Mesothelial cell of epicardium (in vitro differentiated cells): Measurements from ENCODE around the gene STRADA. TPM values are rescaled to one million over a fixed set of nuclear protein-coding genes. Genes with fewer than 3 reads are reported as not detected.
A peak's percentile ranks its signal among the peaks of the same experiment; 100 is the strongest.

Experiments used
- DNase-seq, 2 experiments: peaks; one replicate each; pipeline ENCODE4 v3.0.0; 2021; ENCODE audit warnings: low spot score in 2 of 2; ENCODE audit not compliant: unreplicated experiment in 2 of 2
- H3K27ac Mint-ChIP-seq: 2 replicates; pipeline ENCODE4 v1.8.0; 2021; ENCODE audit warnings: mixed read lengths
- H3K27me3 Mint-ChIP-seq: 2 replicates; pipeline ENCODE4 v1.8.0; 2021; ENCODE audit warnings: low read depth, mixed read lengths
- H3K36me3 Mint-ChIP-seq: 2 replicates; pipeline ENCODE4 v1.8.0; 2021; ENCODE audit warnings: mixed read lengths
- H3K4me1 Mint-ChIP-seq: 2 replicates; pipeline ENCODE4 v1.8.0; 2021; ENCODE audit warnings: mixed read lengths
- H3K4me3 Mint-ChIP-seq: 2 replicates; pipeline ENCODE4 v1.8.0; 2021; ENCODE audit warnings: mild to moderate bottlenecking, moderate library complexity, mixed read lengths
- H3K9me3 Mint-ChIP-seq: 2 replicates; pipeline ENCODE4 v1.8.0; 2021; ENCODE audit warnings: mixed read lengths
- total RNA-seq: library from RNA; stranded (reverse); gene quantifications from 3 replicates; pipeline ENCODE4 v1.2.1, GENCODE V29; 2021
- TF ChIP-seq, protein P1 (sequence below): fragments of 200-600 bp; sonication (generic); IDR thresholded peaks from one replicate; pipeline ENCODE4 v1.5.0; 2021; ENCODE audit warnings: antibody characterized with exemption; ENCODE audit not compliant: unreplicated experiment

The STRADA gene, protein sequence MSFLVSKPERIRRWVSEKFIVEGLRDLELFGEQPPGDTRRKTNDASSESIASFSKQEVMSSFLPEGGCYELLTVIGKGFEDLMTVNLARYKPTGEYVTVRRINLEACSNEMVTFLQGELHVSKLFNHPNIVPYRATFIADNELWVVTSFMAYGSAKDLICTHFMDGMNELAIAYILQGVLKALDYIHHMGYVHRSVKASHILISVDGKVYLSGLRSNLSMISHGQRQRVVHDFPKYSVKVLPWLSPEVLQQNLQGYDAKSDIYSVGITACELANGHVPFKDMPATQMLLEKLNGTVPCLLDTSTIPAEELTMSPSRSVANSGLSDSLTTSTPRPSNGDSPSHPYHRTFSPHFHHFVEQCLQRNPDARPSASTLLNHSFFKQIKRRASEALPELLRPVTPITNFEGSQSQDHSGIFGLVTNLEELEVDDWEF
- total RNA-seq, result 57.2 to 62.9 TPM (median 62.3 TPM) in 3 replicates

DNA sequence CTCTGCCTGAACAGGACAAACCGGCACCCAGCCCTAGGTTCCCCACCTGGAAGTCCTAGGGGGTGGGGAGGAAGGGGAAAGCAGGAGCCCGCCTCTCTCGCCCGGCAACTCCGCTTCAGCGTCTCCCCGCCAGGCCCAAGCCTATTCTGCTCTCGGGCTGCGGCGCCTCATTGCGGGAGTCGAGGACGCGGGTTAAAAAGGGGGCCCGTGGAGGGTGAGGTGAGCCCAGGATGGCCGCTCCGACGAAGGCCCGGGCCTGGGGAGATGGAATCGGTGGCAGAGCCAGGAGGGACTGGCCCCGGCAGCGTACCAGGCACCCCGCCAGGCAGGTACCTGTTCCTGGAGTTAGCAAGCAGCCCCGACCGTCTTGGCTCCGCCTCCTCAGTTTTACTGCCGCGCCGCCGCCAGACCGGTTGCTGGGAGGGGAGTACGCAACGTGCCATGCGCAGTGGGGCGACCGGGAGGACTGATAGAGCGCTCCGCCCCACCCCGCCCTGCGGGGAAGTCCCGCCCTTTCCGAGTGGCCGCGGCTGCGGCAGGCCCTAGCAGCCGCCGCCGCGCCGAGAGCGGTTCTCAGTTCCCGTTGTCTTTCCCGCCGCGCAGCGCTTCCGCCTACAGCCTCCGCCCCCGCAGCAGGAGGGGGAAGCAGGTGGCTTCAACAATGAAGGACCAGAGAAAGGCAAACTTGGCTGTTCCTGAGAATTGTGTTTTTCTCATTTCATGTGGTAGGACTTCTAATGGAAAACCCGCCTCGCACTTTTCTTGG lies at the start of gene STRADA:
TSS of gene STRADA (minus strand) at position 392 of the 766 bp plus-strand sequence. CDS start 13,430 bp downstream, outside the sequence.
- H3K9me3 Mint-ChIP-seq, result no peaks in the 10 kb centered on the region
- peak within 1 kb of the TSS; percentile 92 for H3K4me3 Mint-ChIP-seq
- no peaks in the 10 kb centered on the region for H3K27me3 Mint-ChIP-seq
- H3K36me3 Mint-ChIP-seq, result peaks cover 4% of the 10 kb centered on the region
- H3K4me1 Mint-ChIP-seq, result peaks cover 13% of the 10 kb centered on the region
- peak; percentile 98 to 99 for DNase-seq
- peak within 1 kb of the TSS; percentile 96 for H3K27ac Mint-ChIP-seq
- TF ChIP-seq, protein P1, sequence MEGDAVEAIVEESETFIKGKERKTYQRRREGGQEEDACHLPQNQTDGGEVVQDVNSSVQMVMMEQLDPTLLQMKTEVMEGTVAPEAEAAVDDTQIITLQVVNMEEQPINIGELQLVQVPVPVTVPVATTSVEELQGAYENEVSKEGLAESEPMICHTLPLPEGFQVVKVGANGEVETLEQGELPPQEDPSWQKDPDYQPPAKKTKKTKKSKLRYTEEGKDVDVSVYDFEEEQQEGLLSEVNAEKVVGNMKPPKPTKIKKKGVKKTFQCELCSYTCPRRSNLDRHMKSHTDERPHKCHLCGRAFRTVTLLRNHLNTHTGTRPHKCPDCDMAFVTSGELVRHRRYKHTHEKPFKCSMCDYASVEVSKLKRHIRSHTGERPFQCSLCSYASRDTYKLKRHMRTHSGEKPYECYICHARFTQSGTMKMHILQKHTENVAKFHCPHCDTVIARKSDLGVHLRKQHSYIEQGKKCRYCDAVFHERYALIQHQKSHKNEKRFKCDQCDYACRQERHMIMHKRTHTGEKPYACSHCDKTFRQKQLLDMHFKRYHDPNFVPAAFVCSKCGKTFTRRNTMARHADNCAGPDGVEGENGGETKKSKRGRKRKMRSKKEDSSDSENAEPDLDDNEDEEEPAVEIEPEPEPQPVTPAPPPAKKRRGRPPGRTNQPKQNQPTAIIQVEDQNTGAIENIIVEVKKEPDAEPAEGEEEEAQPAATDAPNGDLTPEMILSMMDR, result no peak

DNA sequence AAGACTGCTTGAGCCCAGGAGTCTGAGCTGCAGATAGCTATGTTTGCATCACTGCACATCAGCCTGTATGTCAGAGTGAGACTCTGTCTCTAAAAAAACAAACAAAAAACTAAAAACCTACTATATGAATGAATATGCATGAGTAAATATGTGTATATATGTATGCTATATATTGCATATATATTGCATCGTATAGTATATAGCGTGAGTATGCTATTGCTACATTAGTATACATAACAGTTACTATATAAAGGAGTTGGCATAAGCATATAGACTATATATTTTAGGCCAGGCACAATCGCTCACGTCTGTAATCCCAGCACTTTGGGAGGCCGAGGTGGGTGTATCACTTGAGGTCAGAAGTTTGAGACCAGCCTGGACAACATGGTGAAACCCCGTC lies 48.5 kb upstream of the STRADA start:
- peaks cover 30% of the 10 kb centered on the region for H3K36me3 Mint-ChIP-seq
- TF ChIP-seq, protein P1, result no peak
- no peaks in the 10 kb centered on the region for H3K4me1 Mint-ChIP-seq
- H3K27ac Mint-ChIP-seq, result no peak overlapping the region
- H3K4me3 Mint-ChIP-seq, result no peak overlapping the region
- no peak for DNase-seq
- H3K9me3 Mint-ChIP-seq, result no peaks in the 10 kb centered on the region
- no peaks in the 10 kb centered on the region for H3K27me3 Mint-ChIP-seq

DNA sequence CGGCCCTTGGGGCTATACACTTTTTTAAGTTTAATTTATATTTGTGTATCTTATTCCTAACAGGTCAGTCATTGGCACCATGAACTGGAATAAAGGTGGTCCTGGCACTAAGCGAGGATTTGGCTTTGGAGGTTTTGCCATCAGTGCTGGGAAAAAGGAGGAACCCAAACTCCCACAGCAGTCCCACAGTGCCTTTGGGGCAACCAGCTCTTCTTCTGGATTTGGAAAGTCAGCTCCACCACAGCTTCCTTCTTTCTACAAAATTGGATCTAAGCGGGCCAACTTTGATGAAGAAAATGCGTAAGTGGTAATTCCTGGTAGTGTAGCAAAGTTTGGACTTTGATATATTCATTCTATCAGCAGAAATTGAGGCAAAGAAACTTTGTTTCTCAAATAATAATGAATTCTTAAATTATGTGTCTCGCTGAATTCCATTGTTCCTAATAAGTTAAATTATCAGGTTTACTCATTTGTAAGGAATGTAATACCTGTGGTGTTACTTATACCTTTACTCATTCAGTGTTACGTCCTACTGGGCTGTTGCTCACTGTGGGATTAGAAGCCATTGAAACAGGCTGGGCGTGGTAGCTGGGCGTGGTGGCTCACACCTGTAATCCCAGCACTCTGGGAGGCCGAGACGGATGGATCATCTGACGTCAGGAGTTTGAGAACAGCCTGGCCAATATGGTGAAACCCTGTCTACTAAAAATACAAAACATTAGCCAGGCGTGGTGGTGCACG lies 45.5 kb upstream of the STRADA start:
- no peaks in the 10 kb centered on the region for H3K27me3 Mint-ChIP-seq
- no peaks in the 10 kb centered on the region for H3K9me3 Mint-ChIP-seq
- TF ChIP-seq, protein P1, result no peak
- no peak overlapping the region for H3K4me3 Mint-ChIP-seq
- no peaks in the 10 kb centered on the region for H3K4me1 Mint-ChIP-seq
- peaks cover 10% of the 10 kb centered on the region for H3K36me3 Mint-ChIP-seq
- no peak for DNase-seq
- no peak overlapping the region for H3K27ac Mint-ChIP-seq

DNA sequence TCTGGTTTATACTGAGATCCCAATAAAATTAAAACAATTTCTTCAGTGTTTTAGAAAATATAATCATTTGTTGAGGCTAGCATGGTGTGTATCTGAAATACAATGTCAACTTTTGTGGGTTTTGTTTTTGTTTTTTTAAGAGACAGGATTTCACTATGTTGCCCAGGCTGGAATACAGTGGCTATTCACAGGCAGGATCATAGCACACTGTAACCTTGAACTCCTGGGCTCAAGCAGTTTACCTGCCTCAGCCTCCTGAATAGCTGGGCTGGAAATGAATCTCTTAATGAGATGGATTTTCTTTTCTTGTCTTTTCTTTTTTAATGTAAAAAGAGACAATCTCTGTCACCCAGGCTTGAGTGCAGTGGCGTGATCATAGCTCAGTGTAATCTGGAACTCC lies 44.5 kb upstream of the STRADA start:
- Mint-ChIP-seq H3K9me3 (no peaks in the 10 kb centered on the region), H3K27me3 (no peaks in the 10 kb centered on the region), H3K36me3 (peaks cover 11% of the 10 kb centered on the region), H3K27ac (no peak overlapping the region), H3K4me1 (no peaks in the 10 kb centered on the region), H3K4me3 (no peak overlapping the region)
- DNase-seq, result no peak
- TF ChIP-seq, protein P1, result no peak

DNA sequence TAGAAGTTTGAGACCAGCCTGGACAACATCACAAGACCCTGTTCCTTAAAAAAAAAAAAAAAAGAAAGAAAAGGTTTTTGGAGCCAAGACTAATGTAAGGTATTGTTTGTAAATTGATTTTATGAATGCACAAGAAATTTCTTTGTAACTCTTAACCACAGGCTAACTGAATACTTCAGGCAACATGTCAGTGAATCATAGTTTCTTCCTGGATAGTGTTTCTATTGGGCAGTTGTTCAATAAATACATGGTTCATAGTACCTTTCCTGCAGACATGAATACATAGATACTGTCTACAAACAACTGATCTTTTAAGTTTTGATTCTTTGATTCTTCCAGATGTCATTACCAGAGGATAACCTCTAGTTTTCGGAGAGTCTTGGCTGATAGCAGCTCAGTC lies 44.0 kb upstream of the STRADA start:
- H3K9me3 Mint-ChIP-seq, result no peaks in the 10 kb centered on the region
- TF ChIP-seq, protein P1, result no peak
- DNase-seq, result no peak
- no peak overlapping the region for H3K4me3 Mint-ChIP-seq
- no peak overlapping the region for H3K27ac Mint-ChIP-seq
- H3K36me3 Mint-ChIP-seq, result peaks cover 11% of the 10 kb centered on the region
- no peaks in the 10 kb centered on the region for H3K27me3 Mint-ChIP-seq
- H3K4me1 Mint-ChIP-seq, result no peaks in the 10 kb centered on the region
